ENCODE results near the gene MMEL1. TPM values are rescaled to one million over a fixed set of nuclear protein-coding genes. Genes with fewer than 3 reads are reported as not detected.
A peak's percentile ranks its signal among the peaks of the same experiment; 100 is the strongest.

The MMEL1 gene
- total and polyA plus RNA-seq, 7 donors, result 0.66 to 37.2 (median 4.2) TPM; not detected in 1

DNA sequence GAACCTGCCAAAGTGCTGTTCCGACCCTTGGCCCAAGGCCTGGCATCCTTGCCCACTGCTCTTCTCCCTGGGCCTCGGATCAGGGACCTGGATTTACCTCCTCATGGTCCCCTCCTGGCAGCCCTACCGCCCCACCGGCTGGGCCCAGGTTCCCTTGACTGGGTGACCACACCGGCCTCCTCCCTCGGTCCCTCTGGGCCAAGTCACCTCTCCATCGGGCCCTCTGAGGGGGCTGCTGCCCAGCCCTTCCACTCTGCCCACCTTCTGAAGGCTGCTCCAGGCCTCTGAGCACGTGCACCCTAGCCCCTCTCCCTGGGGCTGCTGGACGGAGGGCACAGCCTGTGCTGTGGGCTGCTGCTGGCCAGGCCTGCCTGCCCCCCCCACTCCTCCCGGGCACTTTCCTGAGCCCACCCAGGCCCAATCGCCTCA is 9.3 kb upstream of the MMEL1 start:
- Histone ChIP-seq H3K4me3 (peak overlapping the region; percentile 67 to 95 (median 88)), H3K36me3 (no peaks in the 10 kb centered on the region), H3K27me3 (peaks cover 0 to 9% (median 0%) of the 10 kb centered on the region in 3 donors), H3K27ac (peak overlapping the region in 3 of 4 donors; percentile 81 to 84 (median 83)), H3K4me1 (peaks cover 0 to 26% (median 21%) of the 10 kb centered on the region in 4 donors), H3K9me3 (peaks cover 0 to 4% (median 0%) of the 10 kb centered on the region in 4 donors)
- peak; percentile 70 for DNase-seq
- TF ChIP-seq, protein P1, sequence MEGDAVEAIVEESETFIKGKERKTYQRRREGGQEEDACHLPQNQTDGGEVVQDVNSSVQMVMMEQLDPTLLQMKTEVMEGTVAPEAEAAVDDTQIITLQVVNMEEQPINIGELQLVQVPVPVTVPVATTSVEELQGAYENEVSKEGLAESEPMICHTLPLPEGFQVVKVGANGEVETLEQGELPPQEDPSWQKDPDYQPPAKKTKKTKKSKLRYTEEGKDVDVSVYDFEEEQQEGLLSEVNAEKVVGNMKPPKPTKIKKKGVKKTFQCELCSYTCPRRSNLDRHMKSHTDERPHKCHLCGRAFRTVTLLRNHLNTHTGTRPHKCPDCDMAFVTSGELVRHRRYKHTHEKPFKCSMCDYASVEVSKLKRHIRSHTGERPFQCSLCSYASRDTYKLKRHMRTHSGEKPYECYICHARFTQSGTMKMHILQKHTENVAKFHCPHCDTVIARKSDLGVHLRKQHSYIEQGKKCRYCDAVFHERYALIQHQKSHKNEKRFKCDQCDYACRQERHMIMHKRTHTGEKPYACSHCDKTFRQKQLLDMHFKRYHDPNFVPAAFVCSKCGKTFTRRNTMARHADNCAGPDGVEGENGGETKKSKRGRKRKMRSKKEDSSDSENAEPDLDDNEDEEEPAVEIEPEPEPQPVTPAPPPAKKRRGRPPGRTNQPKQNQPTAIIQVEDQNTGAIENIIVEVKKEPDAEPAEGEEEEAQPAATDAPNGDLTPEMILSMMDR (IDR thresholded peaks at IDR 0.05), result no peak
- TF ChIP-seq EP300 (IDR thresholded peaks at IDR 0.05) (no peak), POLR2A (IDR thresholded peaks at IDR 0.05) (no peak), POLR2AphosphoS5 (IDR thresholded peaks at IDR 0.05) (no peak)
- intact Hi-C loops (cut with DNase I), result loop anchor here (10.0 kb wide), 4 partner anchors 87 to 1263 kb away; partner anchors contain the start of genes C1orf174, PANK4, PEX10 and TNFRSF14
- WGBS, 2 donors, result 25 to 38% methylated on average over 11 of the region's 11 CpGs

DNA sequence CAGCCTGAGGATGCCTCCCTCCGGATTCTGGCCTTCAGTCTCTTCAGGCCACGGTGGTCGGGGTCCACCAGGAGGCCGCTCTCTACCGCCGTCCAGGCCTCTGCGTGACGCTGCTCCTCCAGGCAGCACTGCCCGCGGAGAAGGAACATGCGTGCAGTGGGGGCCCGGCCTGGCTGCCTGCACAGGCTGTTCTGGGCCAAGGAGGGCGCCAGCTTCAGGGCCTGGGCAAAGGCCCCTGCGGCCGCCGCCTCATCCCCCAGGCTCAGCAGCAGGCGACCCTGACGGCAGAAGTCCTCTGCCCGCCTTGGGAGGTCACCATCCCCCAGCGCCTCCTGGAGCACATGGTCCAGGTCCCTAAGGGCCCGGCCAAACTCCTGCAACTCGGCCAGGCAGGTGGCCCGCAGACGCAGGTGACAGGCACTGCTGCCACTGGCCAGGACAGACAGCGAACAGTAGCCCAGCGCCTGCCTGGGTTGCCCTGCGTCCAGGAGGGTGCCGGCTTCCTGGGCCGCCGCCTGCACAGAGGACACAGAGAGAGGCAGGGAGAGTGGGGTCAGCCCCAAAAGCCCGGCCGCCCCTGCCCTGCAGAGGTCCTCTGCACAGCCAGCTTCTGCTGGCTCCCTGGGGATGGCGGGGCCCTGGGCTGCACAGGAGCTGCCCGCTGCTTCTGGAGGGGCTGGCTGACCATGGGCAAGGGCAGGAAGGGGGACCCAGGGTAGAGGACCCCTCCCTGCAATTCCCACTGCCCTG is 8.7 kb upstream of the MMEL1 start:
- intact Hi-C loops (cut with DNase I), result loop anchor here (10.0 kb wide), 4 partner anchors 87 to 1263 kb away; partner anchors contain the start of genes C1orf174, PANK4, PEX10 and TNFRSF14
- Histone ChIP-seq H3K36me3 (no peaks in the 10 kb centered on the region), H3K4me1 (peaks cover 0 to 26% (median 21%) of the 10 kb centered on the region in 4 donors), H3K27ac (peak overlapping the region in 2 of 4 donors; percentile 81 to 84), H3K27me3 (peaks cover 0 to 15% (median 0%) of the 10 kb centered on the region in 3 donors), H3K4me3 (peak overlapping the region in 3 of 4 donors; percentile 67 to 95 (median 91)), H3K9me3 (no peaks in the 10 kb centered on the region)
- no peak for DNase-seq
- TF ChIP-seq POLR2A (IDR thresholded peaks at IDR 0.05) (no peak), POLR2AphosphoS5 (IDR thresholded peaks at IDR 0.05) (no peak), EP300 (IDR thresholded peaks at IDR 0.05) (no peak)
- TF ChIP-seq, protein P1 (IDR thresholded peaks at IDR 0.05), result no peak
- 90 to 92% methylated on average over 34 of the region's 34 CpGs for whole genome bisulfite sequencing, 2 donors

DNA sequence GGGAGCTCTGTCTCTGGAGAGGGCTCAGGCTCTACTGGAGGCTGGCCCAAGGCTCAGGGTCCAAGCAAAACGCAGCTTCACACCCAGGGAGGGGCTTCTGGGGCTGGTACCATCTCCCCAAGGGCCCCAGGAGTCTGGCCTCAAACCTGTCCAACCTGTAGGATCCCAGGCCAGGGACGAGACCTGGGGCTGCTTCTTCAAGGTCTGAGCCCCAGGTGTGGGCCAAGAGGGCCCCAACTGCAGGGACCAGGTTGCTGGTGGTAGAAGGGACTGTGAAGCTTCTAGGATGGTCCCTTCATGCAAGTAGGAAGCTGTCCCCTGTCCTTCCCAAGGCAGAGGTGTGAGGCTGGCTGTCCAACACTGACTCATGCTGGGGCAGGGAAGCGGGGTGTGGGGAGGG is 7.8 kb upstream of the MMEL1 start:
- Histone ChIP-seq H3K4me1 (peaks cover 0 to 26% (median 21%) of the 10 kb centered on the region in 4 donors), H3K9me3 (no peaks in the 10 kb centered on the region), H3K4me3 (no peak overlapping the region), H3K27me3 (peaks cover 0 to 22% (median 5%) of the 10 kb centered on the region in 3 donors), H3K36me3 (no peaks in the 10 kb centered on the region), H3K27ac (no peak overlapping the region)
- intact Hi-C loops (cut with DNase I), result loop anchor here (10.0 kb wide), 4 partner anchors 86 to 1264 kb away; partner anchors contain the start of genes C1orf174, PANK4, PEX10 and TNFRSF14
- WGBS, 2 donors, result 67 to 86% methylated on average over 3 of the region's 3 CpGs
- no peak for TF ChIP-seq POLR2AphosphoS5 (IDR thresholded peaks at IDR 0.05)
- TF ChIP-seq, protein P1 (IDR thresholded peaks at IDR 0.05), result no peak
- no peak for DNase-seq

DNA sequence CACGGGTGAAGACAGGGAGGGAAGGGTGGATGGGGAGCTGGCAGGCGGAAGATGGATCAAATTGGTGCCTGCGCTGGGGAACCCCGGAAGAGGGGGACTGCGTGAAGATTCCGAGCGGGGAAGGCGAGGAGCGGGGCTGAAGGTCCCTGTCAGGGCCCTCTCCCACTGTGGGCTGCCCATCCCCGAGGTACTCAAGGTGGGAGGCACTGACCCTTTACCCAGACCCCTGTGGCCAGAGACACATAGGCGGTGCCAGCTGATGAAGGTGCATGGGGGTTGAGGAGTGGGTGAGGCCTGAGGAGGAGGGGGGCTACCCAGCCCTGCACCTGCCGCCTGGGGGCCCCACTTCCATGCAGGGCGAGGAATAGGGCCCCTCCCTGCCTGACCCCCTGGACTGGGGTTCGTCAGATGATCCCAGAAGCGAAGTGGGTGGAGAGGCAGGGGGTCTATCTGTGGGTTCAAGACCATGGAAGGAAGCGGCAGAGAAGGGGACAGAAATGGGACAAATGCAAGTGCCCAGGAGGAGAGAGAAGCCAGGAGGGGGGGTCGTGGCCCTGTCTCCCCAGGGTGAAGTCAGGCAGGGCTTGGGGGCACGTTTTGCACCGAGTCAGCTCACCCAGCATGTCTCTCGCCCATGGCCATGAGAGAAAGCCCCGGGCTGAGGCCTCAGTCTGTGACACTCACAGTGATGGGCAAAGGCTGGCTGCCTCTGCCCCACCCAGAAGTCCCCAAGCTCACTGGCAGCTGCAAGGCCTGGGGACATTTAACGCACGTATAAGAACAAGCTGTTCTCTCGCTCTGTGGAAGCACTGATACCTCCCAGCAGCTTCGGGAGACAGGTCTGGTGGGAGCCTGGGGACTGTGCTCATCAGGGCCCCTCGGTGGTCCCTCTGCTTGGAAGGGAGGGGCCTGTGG is 7.0 kb upstream of the MMEL1 start:
- 51 to 79% methylated on average over 26 of the region's 26 CpGs for WGBS, 2 donors
- intact Hi-C loops (cut with DNase I), result loop anchor here (10.0 kb wide), 4 partner anchors 85 to 1265 kb away; partner anchors contain the start of genes C1orf174, PANK4, PEX10 and TNFRSF14
- no peak for DNase-seq

More for the DNA sequence above, 7.0 kb upstream of the MMEL1 start:
- Histone ChIP-seq H3K36me3 (no peaks in the 10 kb centered on the region), H3K27me3 (peaks cover 2 to 28% (median 11%) of the 10 kb centered on the region in 3 donors), H3K9me3 (no peaks in the 10 kb centered on the region), H3K4me3 (no peak overlapping the region), H3K27ac (no peak overlapping the region), H3K4me1 (peaks cover 0 to 26% (median 21%) of the 10 kb centered on the region in 4 donors)
- no peak for TF ChIP-seq POLR2A (IDR thresholded peaks at IDR 0.05)
- TF ChIP-seq, protein P1 (IDR thresholded peaks at IDR 0.05), result no peak
- no peak for TF ChIP-seq POLR2AphosphoS5 (IDR thresholded peaks at IDR 0.05)
- no peak for TF ChIP-seq EP300 (IDR thresholded peaks at IDR 0.05)

Data from sigmoid colon (tissue), 7 donors.